BJ (cell line): ENCODE results near the gene ZFAND3. TPM values are rescaled to one million over a fixed set of nuclear protein-coding genes. Genes with fewer than 3 reads are reported as not detected.

ENCODE experiments used
- CTCF ChIA-PET: fragments of 350-600 bp; formaldehyde crosslinking; extraction: SDS; loops from one replicate; lab custom pipeline; 2021; ENCODE audit warnings: antibody characterized with exemption, inconsistent platforms; lab: Yijun Ruan, JAX
- POLR2A ChIA-PET: fragments of 300-600 bp; sonication (Branson Sonifier 250); formaldehyde crosslinking; extraction: SDS; loops from one replicate; lab custom pipeline; 2021; ENCODE audit warnings: antibody characterized with exemption; lab: Charles Lee
- DNase-seq: peaks from one replicate; pipeline ENCODE4 v3.0.0-alpha.2; 2011; ENCODE audit warnings: low read depth
- H3K27me3 ChIP-seq: 2 replicates; pipeline ENCODE4 v1.6.0; 2011; ENCODE audit warnings: low read length; ENCODE audit not compliant: control insufficient read depth, insufficient read depth
- H3K36me3 ChIP-seq: 2 replicates; pipeline ENCODE4 v1.5.1; 2011; ENCODE audit warnings: low read length; ENCODE audit not compliant: control insufficient read depth, insufficient read depth
- H3K4me3 ChIP-seq: 2 replicates; pipeline ENCODE4 v1.5.1; 2011; ENCODE audit warnings: low read depth, mild to moderate bottlenecking, control low read depth, low read length
- polyA plus RNA-seq: library from polyadenylated mRNA; depleted of rRNA; stranded (reverse); fragments of >200 nt; gene quantifications from 2 replicates; pipeline ENCODE4 v1.2.3, GENCODE V29; 2011
- TF ChIP-seq, protein P1 (sequence below): IDR thresholded peaks from 2 replicates; pipeline ENCODE4 v1.5.1; 2011; ENCODE audit warnings: low read depth, mild to moderate bottlenecking, control low read depth, inconsistent platforms, low read length, moderate library complexity; ENCODE audit not compliant: insufficient read depth

Gene ZFAND3
- polyA plus RNA-seq, 1 experiment = 15.5 TPM

DNA sequence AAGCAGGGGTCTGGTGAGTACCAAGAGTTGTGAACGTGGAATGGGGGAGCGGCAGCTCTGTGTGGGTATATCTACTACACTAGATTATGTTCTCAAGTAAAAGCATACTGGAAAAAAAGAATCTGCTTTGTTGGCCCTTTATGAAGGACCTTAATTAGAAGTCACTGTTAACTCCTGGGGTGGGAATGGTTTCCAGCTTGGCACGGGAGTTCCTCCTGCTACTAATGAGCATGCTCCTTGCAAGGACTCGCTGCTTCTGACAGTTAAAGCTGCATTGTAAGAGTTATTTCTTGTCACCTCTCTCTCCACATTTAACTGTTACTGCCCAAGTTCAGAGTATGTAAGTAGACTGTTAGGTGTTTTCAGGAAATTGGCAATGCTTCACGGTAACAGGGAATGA, 292.7 kb downstream of the ZFAND3 start:
- POLR2A ChIA-PET = no interaction called here
- CTCF ChIA-PET = interaction anchor here (1.2 kb wide), 1 partner anchor 13 kb away, joined by 5 read pairs; no protein-coding TSS in a partner anchor

DNA sequence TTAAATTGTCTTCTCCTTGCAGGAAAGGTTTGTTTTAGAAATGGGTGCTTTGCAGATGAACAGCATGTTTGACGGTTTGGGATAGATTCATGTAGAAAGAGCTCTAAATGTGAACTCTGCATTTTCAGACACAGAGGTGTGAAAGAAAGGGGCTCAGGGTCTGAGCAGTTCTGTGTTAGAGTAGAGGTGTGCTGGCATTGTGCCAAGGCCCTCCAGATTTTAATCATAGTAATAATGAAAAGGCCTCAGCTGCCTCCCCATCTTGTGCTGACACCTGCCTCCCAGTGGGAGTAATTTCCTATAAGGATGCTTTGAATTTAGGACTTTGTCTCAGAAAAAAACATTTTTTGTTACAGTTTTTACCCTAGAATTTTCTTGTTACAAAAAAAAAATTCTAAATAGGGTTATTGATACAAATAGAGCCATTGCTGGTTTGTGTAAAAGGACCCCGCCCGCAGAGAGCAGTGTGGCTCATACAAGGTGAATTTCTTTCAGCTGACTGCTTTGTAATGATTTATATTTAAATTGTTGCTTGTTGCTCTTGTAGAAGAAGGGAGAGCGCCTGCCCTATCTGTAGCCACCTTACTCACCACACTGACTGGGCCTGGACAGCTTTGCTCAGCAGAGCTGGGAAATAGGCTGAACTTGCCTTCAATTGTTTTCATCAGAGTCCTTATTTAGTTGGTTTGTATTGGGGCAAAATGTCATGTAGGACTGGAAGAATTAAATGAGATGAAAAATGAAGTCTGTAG, 294.5 kb downstream of the ZFAND3 start:
- H3K36me3 ChIP-seq = no peaks in the 10 kb centered on the region
- no peaks in the 10 kb centered on the region for H3K27me3 ChIP-seq
- ChIA-PET POLR2A (no interaction called here), CTCF (interaction anchor here (0.6 to 1.5 kb wide), 2 partner anchors 26 to 758 kb away, joined by 3 read pairs; no protein-coding TSS in a partner anchor)
- TF ChIP-seq, protein P1, sequence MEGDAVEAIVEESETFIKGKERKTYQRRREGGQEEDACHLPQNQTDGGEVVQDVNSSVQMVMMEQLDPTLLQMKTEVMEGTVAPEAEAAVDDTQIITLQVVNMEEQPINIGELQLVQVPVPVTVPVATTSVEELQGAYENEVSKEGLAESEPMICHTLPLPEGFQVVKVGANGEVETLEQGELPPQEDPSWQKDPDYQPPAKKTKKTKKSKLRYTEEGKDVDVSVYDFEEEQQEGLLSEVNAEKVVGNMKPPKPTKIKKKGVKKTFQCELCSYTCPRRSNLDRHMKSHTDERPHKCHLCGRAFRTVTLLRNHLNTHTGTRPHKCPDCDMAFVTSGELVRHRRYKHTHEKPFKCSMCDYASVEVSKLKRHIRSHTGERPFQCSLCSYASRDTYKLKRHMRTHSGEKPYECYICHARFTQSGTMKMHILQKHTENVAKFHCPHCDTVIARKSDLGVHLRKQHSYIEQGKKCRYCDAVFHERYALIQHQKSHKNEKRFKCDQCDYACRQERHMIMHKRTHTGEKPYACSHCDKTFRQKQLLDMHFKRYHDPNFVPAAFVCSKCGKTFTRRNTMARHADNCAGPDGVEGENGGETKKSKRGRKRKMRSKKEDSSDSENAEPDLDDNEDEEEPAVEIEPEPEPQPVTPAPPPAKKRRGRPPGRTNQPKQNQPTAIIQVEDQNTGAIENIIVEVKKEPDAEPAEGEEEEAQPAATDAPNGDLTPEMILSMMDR = no peak
- DNase-seq = no peak
- no peak overlapping the region for H3K4me3 ChIP-seq

More for the DNA sequence above, 292.7 kb downstream of the ZFAND3 start:
- peaks cover 2% of the 10 kb centered on the region; the same call in 1 of the 2 replicates for H3K36me3 ChIP-seq
- H3K4me3 ChIP-seq = no peak overlapping the region
- TF ChIP-seq, protein P1 = no peak
- no peak for DNase-seq
- H3K27me3 ChIP-seq = no peaks in the 10 kb centered on the region

DNA sequence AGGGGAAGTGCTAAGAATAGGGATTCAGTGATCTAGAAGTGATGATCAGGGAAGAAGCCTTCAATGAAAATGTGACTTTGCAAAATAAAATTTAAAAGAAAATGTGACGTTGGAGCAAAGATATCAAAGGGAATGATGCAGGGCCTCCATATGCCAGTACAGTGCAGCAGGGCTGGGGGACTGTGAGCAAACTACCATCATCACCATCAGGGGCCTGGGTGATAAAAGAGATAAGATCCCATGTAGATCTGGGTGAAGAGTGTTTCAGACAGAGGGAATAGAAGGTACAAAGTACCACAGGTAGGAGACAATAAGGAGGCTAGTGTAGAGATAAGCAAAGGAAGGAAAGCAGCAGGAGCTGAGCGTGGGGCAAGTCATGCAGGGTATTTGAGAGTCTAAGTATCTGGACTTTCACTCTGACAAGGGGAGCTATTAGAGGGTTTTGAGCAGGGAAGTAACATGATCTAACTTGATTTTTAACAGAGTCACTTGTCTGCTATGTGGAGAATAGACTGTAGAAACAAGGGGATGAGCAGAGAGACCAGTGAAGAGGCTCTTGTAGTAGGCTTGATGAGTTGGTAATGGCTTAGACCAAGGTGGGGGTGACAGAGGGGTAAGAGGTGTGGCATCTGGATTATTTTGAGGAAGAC, 295.6 kb downstream of the ZFAND3 start:
- TF ChIP-seq, protein P1 = no peak
- ChIA-PET CTCF (interaction anchor here (1.5 kb wide), 1 partner anchor 27 kb away, joined by 3 read pairs; no protein-coding TSS in a partner anchor), POLR2A (no interaction called here)
- no peak overlapping the region for H3K4me3 ChIP-seq
- peaks cover 1% of the 10 kb centered on the region; the same call in 1 of the 2 replicates for H3K36me3 ChIP-seq
- no peak for DNase-seq
- H3K27me3 ChIP-seq = no peaks in the 10 kb centered on the region

DNA sequence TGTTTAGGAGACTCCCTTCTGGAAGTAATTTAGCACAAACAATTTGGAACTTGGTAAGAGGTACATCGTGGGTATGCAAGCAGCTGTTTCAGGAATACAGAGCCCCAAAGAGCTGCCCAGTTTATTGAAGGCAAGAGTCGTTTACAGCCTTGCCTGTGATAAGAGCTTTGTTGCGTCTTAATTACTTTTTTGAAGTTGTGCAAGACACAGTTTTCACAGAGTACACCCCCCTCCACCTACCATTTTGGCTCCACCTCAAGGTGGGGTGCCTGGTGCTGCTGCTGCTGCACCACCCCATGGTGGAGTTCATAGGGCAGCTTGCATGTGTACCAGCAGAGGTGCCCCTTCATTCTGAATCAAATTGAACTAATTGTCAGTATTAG, 296.1 kb downstream of the ZFAND3 start:
- Histone ChIP-seq H3K4me3 (no peak overlapping the region), H3K27me3 (no peaks in the 10 kb centered on the region), H3K36me3 (peaks cover 1% of the 10 kb centered on the region; the same call in 1 of the 2 replicates)
- TF ChIP-seq, protein P1 = no peak
- ChIA-PET POLR2A (no interaction called here), CTCF (no interaction called here)
- no peak for DNase-seq

DNA sequence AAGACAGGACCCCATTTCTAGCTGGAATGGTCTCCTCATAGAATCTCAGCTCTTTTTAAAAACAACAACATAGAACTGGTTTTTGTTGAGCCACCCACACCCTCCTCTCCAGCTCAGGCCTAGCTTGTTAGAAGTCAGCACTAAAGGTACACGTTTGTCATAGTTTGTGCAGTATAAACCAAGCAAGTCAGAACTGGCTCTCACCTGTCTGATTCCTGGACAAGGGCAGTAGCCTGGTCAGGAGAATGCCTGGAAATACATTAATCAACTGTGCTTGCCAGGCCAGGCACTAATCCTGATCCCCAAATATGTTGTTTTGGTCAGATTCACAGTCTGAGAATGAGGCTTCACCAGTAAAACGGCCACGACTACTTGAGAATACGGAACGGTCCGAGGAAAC, 296.7 kb downstream of the ZFAND3 start:
- POLR2A ChIA-PET = no interaction called here
- no peak overlapping the region for H3K4me3 ChIP-seq
- no peaks in the 10 kb centered on the region for H3K27me3 ChIP-seq
- DNase-seq = no peak
- CTCF ChIA-PET = no interaction called here
- H3K36me3 ChIP-seq = peaks cover 4% of the 10 kb centered on the region
- TF ChIP-seq, protein P1 = no peak
